ENCODE results near the gene TBC1D5.

- TF ChIP-seq EZH2 (IDR thresholded peaks at IDR 0.05; ENCODE audit: borderline replicate concordance, low read length) (no peak), CTCF (conservative IDR thresholded peaks at IDR 0.05 in 1 of 2, IDR thresholded peaks at IDR 0.05 in 1 of 2; ENCODE audit: extremely low read depth in 1 of 2, insufficient read depth in 1 of 2, low read depth in 1 of 2, low read length in 2 of 2) (no peak)
These were observed 282.9 kb downstream of the TBC1D5 start for GRCh38 chr3:17459470-17459993.

Measured in mammary epithelial cell (primary cell).